Measurements from ENCODE around the gene C1QTNF6.
"Not testable (repeated sequence)": the region's sequence is repeated elsewhere in the genome, so short reads cannot be mapped to it uniquely, and the experiment has no call there.

The C1QTNF6 gene

GRCh38 chr22:37187891-37188761 is at the start of gene C1QTNF6:
Gene C1QTNF6, minus strand, starts transcription at chr22:37188247. Its CDS starts 34 bp downstream, at chr22:37188213.
- no peak for FAIRE-seq

GRCh38 chr22:37235897-37236607 is 48.0 kb upstream of the C1QTNF6 start:
- no peak for FAIRE-seq

GRCh38 chr22:37234736-37235711 is 47.0 kb upstream of the C1QTNF6 start:
- no peak for FAIRE-seq

GRCh38 chr22:37233751-37234631 is 45.9 kb upstream of the C1QTNF6 start:
- FAIRE-seq = no peak

GRCh38 chr22:37233371-37233750 is 45.3 kb upstream of the C1QTNF6 start:
- FAIRE-seq = not testable (repeated sequence)

- no peak for FAIRE-seq
These were observed 44.3 kb upstream of the C1QTNF6 start for GRCh38 chr22:37232140-37232998.

- no peak for FAIRE-seq
These were observed 43.5 kb upstream of the C1QTNF6 start for GRCh38 chr22:37231406-37232139.

GRCh38 chr22:37230673-37231405 is 42.8 kb upstream of the C1QTNF6 start:
- FAIRE-seq = no peak

- no peak for FAIRE-seq
These were observed 42.0 kb upstream of the C1QTNF6 start for GRCh38 chr22:37229805-37230672.

- FAIRE-seq = no peak
These were observed 41.2 kb upstream of the C1QTNF6 start for GRCh38 chr22:37229012-37229804.

- no peak for FAIRE-seq
These were observed 40.3 kb upstream of the C1QTNF6 start for GRCh38 chr22:37228106-37229011.

GRCh38 chr22:37226514-37226913 is 38.5 kb upstream of the C1QTNF6 start:
- FAIRE-seq = no peak

- no peak for FAIRE-seq
These were observed 38.0 kb upstream of the C1QTNF6 start for GRCh38 chr22:37226087-37226486.

- FAIRE-seq = no peak
These were observed 37.4 kb upstream of the C1QTNF6 start for GRCh38 chr22:37225481-37225880.

- FAIRE-seq = no peak
These were observed 36.8 kb upstream of the C1QTNF6 start for GRCh38 chr22:37224757-37225420.

All from islet of Langerhans (tissue), 1 donor.